HepG2 (cell line): ENCODE measurements around the gene DHFR.

Source experiments
- CBFB ChIP-seq: sonication (generic); formaldehyde crosslinking; IDR thresholded peaks from 2 replicates; pipeline ENCODE4 v1.4.0; 2020; ENCODE audit warnings: missing genetic modification reagents
- CEBPB ChIP-seq: IDR thresholded peaks from 2 replicates; pipeline ENCODE4 v1.6.1; 2011; ENCODE audit warnings: low read depth, low read length, improper control_type of control experiment, borderline replicate concordance
- FOXA3 ChIP-seq: IDR thresholded peaks from 2 replicates; pipeline ENCODE4 v1.6.1; 2016; ENCODE audit warnings: missing genetic modification reagents, missing compliant biosample characterization

GRCh38 chr5:80577707-80578106, 77.1 kb downstream of the DHFR start:
- TF ChIP-seq FOXA3 (CRISPR knock-in tag) = no peak
- TF ChIP-seq CEBPB = no peak
- no peak for TF ChIP-seq CBFB (CRISPR knock-in tag)
